ENCODE data around the gene PDE8B.
"Not testable (repeated sequence)": the region's sequence is repeated elsewhere in the genome, so short reads cannot be mapped to it uniquely, and the experiment has no call there.

Gene PDE8B

DNA sequence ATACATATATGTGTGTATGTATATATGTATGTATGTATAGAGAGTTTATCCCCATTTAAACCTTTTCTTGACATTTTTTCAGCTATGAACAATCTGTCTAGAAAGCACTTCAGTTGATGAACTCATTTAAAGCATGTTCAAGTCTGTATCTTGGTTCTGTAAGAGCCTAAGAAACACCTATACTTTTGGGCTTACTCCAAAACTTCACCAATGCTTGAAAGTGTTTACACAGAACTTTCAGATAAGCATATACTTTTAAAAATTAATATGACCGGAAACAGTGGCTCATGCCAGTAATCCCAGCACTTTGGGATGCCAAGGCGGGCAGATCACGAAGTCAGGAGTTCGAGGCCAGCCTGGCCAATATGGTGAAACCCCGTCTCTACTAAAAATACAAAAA is 250.8 kb downstream of the PDE8B start:
- DNase-seq, result no peak

DNA sequence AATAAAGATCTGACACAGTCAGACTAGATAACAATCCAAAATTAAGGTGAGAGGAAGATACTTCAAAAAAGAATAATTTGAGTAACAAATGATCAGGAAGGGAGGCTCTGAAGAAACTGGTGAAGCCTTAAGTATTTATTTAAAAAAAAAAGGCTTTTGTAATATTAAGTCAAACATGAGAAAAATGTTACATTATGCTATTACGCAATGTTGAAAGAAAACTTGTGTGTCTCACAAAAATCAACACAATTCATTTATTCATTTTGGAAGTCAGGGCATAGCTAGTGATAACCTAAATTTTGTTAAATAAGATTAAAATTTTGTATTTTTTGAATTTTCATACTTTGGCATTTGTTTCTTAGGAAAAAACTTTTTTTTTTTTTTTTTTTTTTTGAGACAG is 253.4 kb downstream of the PDE8B start:
- DNase-seq, result no peak

DNA sequence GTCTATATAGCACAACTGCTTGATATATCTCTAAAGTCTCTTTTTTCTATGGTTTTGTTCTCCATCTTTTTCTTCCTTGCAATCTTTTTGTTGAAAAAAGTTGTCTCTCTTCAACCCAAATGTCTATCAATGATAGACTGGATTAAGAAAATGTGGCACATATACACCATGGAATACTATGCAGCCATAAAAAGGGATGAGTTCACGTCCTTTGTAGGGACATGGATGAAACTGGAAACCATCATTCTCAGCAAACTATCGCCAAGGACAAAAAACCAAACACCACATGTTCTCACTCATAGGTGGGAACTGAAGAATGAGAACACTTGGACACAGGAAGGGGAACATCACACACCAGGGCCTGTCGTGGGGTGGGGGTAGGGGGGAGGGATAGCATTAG is 258.4 kb downstream of the PDE8B start:
- DNase-seq, result not testable (repeated sequence)

DNA sequence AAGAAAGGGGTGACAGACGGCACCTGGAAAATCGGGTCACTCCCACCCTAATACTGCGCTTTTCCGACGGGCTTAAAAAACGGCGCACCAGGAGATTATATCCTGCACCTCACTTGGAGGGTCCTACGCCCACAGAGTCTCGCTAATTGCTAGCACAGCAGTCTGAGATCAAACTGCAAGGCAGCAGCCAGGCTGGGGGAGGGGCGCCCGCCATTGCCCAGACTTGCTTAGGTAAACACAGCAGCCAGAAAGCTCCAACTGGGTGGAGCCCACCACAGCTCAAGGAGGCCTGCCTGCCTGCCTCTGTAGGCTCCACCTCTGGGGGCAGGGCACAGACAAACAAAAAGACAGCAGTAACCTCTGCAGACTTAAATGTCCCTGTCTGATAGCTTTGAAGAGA is 264.6 kb downstream of the PDE8B start:
- peak; percentile 7 for DNase-seq
